ENCODE measurements around the gene MYEF2. TPM values are rescaled to one million over a fixed set of nuclear protein-coding genes. Genes with fewer than 3 reads are reported as not detected.

The MYEF2 gene
- total RNA-seq, 1 experiment from 2014 or later: 112 TPM

- BruUV-seq (replicated peaks): no TSS peak
- no peaks in the 10 kb centered on the region for H3K9me3 ChIP-seq (ENCODE audit: low read depth, low read length, poor library complexity, severe bottlenecking)
- no peak for TF ChIP-seq EZH2 (IDR thresholded peaks at IDR 0.05; ENCODE audit: borderline replicate concordance, low read depth, low read length, poor library complexity, severe bottlenecking)
- TF ChIP-seq, protein P1, sequence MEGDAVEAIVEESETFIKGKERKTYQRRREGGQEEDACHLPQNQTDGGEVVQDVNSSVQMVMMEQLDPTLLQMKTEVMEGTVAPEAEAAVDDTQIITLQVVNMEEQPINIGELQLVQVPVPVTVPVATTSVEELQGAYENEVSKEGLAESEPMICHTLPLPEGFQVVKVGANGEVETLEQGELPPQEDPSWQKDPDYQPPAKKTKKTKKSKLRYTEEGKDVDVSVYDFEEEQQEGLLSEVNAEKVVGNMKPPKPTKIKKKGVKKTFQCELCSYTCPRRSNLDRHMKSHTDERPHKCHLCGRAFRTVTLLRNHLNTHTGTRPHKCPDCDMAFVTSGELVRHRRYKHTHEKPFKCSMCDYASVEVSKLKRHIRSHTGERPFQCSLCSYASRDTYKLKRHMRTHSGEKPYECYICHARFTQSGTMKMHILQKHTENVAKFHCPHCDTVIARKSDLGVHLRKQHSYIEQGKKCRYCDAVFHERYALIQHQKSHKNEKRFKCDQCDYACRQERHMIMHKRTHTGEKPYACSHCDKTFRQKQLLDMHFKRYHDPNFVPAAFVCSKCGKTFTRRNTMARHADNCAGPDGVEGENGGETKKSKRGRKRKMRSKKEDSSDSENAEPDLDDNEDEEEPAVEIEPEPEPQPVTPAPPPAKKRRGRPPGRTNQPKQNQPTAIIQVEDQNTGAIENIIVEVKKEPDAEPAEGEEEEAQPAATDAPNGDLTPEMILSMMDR (conservative IDR thresholded peaks at IDR 0.05; ENCODE audit: low read depth, low read length): no peak
- H3K4me3 ChIP-seq (ENCODE audit: low read depth, low read length, poor library complexity, severe bottlenecking): no peak overlapping the region
- CTCF ChIA-PET: no interaction called here
- POLR2A ChIA-PET (ENCODE audit: low non-redundant PET): no interaction called here
- peaks cover 39% of the 10 kb centered on the region for H3K27me3 ChIP-seq (replicated peaks; ENCODE audit: insufficient read depth, low read depth, low read length, poor library complexity)
- no peaks in the 10 kb centered on the region for H3K36me3 ChIP-seq (ENCODE audit: insufficient read depth, low read length, poor library complexity, severe bottlenecking)
- intact Hi-C loops (cut with micrococcal nuclease; ENCODE audit: unreplicated experiment): no loop called here
- no peak overlapping the region for H3K27ac ChIP-seq (ENCODE audit: low read depth, low read length, poor library complexity, severe bottlenecking)
- H3K4me1 ChIP-seq (ENCODE audit: insufficient read depth, low read length, poor library complexity, severe bottlenecking): peaks cover 6% of the 10 kb centered on the region
- DNase-seq (ENCODE audit: low spot score): peak; percentile 54
These were observed 8.2 kb upstream of the MYEF2 start for GRCh38 chr15:48186271-48186670.

- TF ChIP-seq, protein P1 (conservative IDR thresholded peaks at IDR 0.05; ENCODE audit: low read depth, low read length): no peak
- no peak for TF ChIP-seq EZH2 (IDR thresholded peaks at IDR 0.05; ENCODE audit: borderline replicate concordance, low read depth, low read length, poor library complexity, severe bottlenecking)
- Histone ChIP-seq H3K4me3 (ENCODE audit: low read depth, low read length, poor library complexity, severe bottlenecking) (no peak overlapping the region), H3K4me1 (ENCODE audit: insufficient read depth, low read length, poor library complexity, severe bottlenecking) (peaks cover 6% of the 10 kb centered on the region), H3K27ac (ENCODE audit: low read depth, low read length, poor library complexity, severe bottlenecking) (no peak overlapping the region), H3K9me3 (ENCODE audit: low read depth, low read length, poor library complexity, severe bottlenecking) (no peaks in the 10 kb centered on the region), H3K27me3 (replicated peaks; ENCODE audit: insufficient read depth, low read depth, low read length, poor library complexity) (peaks cover 36% of the 10 kb centered on the region), H3K36me3 (ENCODE audit: insufficient read depth, low read length, poor library complexity, severe bottlenecking) (no peaks in the 10 kb centered on the region)
- ChIA-PET POLR2A (ENCODE audit: low non-redundant PET) (no interaction called here), CTCF (no interaction called here)
- intact Hi-C loops (cut with micrococcal nuclease; ENCODE audit: unreplicated experiment): no loop called here
- no TSS peak for BruUV-seq (replicated peaks)
- no peak for DNase-seq (ENCODE audit: low spot score)
These were observed 7.4 kb upstream of the MYEF2 start for GRCh38 chr15:48185529-48185928.

DNA sequence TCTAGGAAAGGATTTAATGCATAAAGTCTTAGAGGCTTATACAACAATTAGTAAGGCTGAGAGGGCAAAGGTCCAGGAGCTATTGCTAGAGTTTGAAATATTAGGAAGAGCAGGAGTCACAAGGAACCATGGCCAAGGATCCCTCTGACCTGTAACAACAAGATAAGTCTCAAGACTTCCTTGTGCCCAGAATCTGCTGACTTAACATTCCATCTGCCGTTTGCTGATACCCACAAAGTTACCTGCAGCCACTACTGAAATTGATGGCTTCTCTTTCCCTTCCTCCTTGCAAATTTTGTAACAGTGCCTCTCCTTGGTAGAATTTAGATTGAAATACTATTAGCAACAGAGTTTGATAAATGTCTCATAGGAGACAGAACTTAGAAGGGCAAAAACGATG is 4.7 kb upstream of the MYEF2 start:
- peaks cover 6% of the 10 kb centered on the region for H3K4me1 ChIP-seq (ENCODE audit: insufficient read depth, low read length, poor library complexity, severe bottlenecking)
- no peaks in the 10 kb centered on the region for H3K9me3 ChIP-seq (ENCODE audit: low read depth, low read length, poor library complexity, severe bottlenecking)
- no peak overlapping the region for H3K27ac ChIP-seq (ENCODE audit: low read depth, low read length, poor library complexity, severe bottlenecking)
- no peak for TF ChIP-seq EZH2 (IDR thresholded peaks at IDR 0.05; ENCODE audit: borderline replicate concordance, low read depth, low read length, poor library complexity, severe bottlenecking)
- TF ChIP-seq, protein P1 (conservative IDR thresholded peaks at IDR 0.05; ENCODE audit: low read depth, low read length): no peak
- DNase-seq (ENCODE audit: low spot score): no peak
- ChIA-PET POLR2A (ENCODE audit: low non-redundant PET) (no interaction called here), CTCF (no interaction called here)
- peaks cover 17% of the 10 kb centered on the region for H3K27me3 ChIP-seq (replicated peaks; ENCODE audit: insufficient read depth, low read depth, low read length, poor library complexity)
- no TSS peak for BruUV-seq (replicated peaks)
- H3K36me3 ChIP-seq (ENCODE audit: insufficient read depth, low read length, poor library complexity, severe bottlenecking): no peaks in the 10 kb centered on the region
- H3K4me3 ChIP-seq (ENCODE audit: low read depth, low read length, poor library complexity, severe bottlenecking): no peak overlapping the region
- intact Hi-C loops (cut with micrococcal nuclease; ENCODE audit: unreplicated experiment): no loop called here
